Vagina (tissue), 2 donors: ENCODE results near the gene SLC12A8.

ENCODE experiments used
- CTCF ChIP-seq, 3 experiments: fragments of 450-650 bp in 2 of 3; fragments of 200-600 bp in 1 of 3; sonication (generic) in 1 of 3; IDR thresholded peaks; one replicate each; pipeline ENCODE4 v1.5.1; 2017 to 2019; ENCODE audit warnings: antibody characterized with exemption in 3 of 3, mild to moderate bottlenecking in 2 of 3, moderate library complexity in 2 of 3
- POLR2A ChIP-seq, 2 donors: fragments of 450-650 bp; IDR thresholded peaks; one replicate each; pipeline ENCODE4 v1.6.1; 2017; ENCODE audit warnings: antibody characterized with exemption in 2 of 2, mild to moderate bottlenecking in 2 of 2, moderate library complexity in 2 of 2

DNA sequence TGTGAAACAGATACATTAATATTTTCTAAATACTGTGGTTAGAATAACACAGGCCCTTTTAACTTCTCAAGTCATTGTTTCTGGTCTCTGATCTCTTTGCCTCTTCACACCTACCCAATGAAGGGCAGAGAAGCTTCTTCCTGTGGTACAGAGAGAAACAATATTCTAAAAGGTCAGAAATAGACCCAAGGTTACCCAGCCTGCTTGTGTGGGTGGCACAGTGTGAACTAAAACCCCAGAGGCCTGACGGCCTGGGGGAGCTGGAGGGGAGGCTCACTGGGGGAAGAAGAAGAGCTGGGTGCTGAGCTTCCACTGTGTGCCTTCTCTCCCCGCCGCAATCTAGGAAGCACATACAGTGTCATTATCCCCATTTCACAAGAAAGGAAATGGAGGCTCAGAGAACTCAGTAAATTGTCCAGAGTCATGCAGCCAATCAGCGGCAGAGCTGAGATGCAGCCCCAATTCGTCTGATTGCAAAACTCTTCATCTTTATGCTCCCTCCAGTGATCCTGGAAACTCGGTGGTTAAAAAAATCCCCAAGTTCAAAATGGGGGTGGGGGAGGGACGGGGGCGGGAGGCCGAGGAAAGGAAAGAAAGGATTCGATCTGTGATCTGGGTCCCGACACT is 92.7 kb downstream of the SLC12A8 start:
- TF ChIP-seq POLR2A (IDR thresholded peaks at IDR 0.05) (no peak), CTCF (IDR thresholded peaks at IDR 0.05) (no peak)
